ENCODE measurements around the gene SPIN1. TPM values are rescaled to one million over a fixed set of nuclear protein-coding genes. Genes with fewer than 3 reads are reported as not detected.

The SPIN1 gene
- total RNA-seq, 3 donors from 2014 or later (not counting 1 experiment from before 2014, with no cell fraction given), result 30.3 to 46.1 (median 39.3) TPM

DNA sequence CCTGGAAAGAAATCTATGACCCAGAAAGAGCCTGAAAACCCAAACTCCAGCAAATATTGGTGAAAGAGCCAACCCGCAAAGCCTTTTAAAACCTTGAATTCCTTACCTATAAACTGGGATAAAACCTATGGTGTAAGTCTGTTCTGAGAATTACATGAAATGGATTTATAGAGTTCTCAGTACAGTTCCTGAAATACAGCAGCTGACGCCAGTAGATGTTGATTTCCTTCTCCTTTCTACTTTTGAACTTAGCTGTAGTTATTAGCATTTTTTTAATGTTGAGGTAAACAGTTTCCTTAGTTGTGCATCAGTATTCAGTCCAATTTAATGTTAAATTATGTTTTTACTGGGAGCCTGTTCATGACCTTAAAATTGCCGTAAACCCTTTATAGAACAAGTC, 3.7 kb downstream of the SPIN1 start:
- DNase-seq, result no peak
- Mint-ChIP-seq H3K4me3 (no peak overlapping the region), H3K27me3 (ENCODE audit: low read depth in 2 of 2) (no peaks in the 10 kb centered on the region), H3K36me3 (no peaks in the 10 kb centered on the region), H3K9me3 (no peaks in the 10 kb centered on the region), H3K4me1 (peaks cover 38 to 49% of the 10 kb centered on the region in 2 donors), H3K27ac (no peak overlapping the region)
- TF ChIP-seq, protein P1, sequence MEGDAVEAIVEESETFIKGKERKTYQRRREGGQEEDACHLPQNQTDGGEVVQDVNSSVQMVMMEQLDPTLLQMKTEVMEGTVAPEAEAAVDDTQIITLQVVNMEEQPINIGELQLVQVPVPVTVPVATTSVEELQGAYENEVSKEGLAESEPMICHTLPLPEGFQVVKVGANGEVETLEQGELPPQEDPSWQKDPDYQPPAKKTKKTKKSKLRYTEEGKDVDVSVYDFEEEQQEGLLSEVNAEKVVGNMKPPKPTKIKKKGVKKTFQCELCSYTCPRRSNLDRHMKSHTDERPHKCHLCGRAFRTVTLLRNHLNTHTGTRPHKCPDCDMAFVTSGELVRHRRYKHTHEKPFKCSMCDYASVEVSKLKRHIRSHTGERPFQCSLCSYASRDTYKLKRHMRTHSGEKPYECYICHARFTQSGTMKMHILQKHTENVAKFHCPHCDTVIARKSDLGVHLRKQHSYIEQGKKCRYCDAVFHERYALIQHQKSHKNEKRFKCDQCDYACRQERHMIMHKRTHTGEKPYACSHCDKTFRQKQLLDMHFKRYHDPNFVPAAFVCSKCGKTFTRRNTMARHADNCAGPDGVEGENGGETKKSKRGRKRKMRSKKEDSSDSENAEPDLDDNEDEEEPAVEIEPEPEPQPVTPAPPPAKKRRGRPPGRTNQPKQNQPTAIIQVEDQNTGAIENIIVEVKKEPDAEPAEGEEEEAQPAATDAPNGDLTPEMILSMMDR (IDR thresholded peaks at IDR 0.05), result no peak
- WGBS (ENCODE audit: insufficient coverage), result no CpG with 5 or more reads among the region's 3 CpGs
- no peak for ATAC-seq
- Histone ChIP-seq H3K9me3 (ENCODE audit: control insufficient read depth, insufficient read depth, low read length) (no peaks in the 10 kb centered on the region), H3K4me3 (ENCODE audit: low read length) (no peak overlapping the region), H3K36me3 (ENCODE audit: control insufficient read depth, insufficient read depth, low read length) (no peaks in the 10 kb centered on the region), H3K27me3 (ENCODE audit: control insufficient read depth, insufficient read depth, low read length) (no peaks in the 10 kb centered on the region), H3K4me1 (ENCODE audit: control insufficient read depth, insufficient read depth, low read length) (peaks cover 14% of the 10 kb centered on the region), H3K27ac (ENCODE audit: low read length) (no peak overlapping the region)
- intact Hi-C loops (cut with micrococcal nuclease), result no loop called here

DNA sequence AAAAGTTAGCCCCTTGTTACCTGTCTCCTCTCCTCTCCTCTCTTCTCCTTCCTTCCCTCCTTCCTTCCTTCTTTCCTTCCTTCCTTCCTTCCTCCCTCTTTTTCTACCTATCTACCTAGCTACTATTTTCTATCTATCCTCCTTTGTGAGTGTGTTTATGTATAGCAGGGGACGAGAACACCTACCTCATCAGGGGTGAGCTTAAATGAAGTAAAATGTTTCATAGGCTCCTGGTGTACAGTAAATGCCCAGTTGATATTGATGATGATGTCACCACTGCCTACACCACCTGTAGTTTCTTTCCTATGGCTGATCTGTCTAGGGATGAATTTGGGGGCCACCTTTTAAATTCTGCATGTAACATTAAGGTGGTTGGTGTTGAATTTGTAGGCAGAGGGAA, 4.3 kb downstream of the SPIN1 start:
- Histone ChIP-seq H3K36me3 (ENCODE audit: control insufficient read depth, insufficient read depth, low read length) (no peaks in the 10 kb centered on the region), H3K4me3 (ENCODE audit: low read length) (no peak overlapping the region), H3K9me3 (ENCODE audit: control insufficient read depth, insufficient read depth, low read length) (no peaks in the 10 kb centered on the region), H3K27me3 (ENCODE audit: control insufficient read depth, insufficient read depth, low read length) (no peaks in the 10 kb centered on the region), H3K4me1 (ENCODE audit: control insufficient read depth, insufficient read depth, low read length) (peaks cover 10% of the 10 kb centered on the region), H3K27ac (ENCODE audit: low read length) (no peak overlapping the region)
- H3K4me3 Mint-ChIP-seq, result no peak overlapping the region
- H3K36me3 Mint-ChIP-seq, result no peaks in the 10 kb centered on the region
- ATAC-seq, result no peak
- H3K27ac Mint-ChIP-seq, result peak overlapping the region in 1 of 2 donors; percentile 3
- H3K9me3 Mint-ChIP-seq, result no peaks in the 10 kb centered on the region
- peaks cover 33 to 44% of the 10 kb centered on the region in 2 donors for H3K4me1 Mint-ChIP-seq
- WGBS (ENCODE audit: insufficient coverage), result no CpG with 5 or more reads among the region's 1 CpG
- intact Hi-C loops (cut with micrococcal nuclease), result no loop called here
- DNase-seq, result no peak
- TF ChIP-seq, protein P1 (IDR thresholded peaks at IDR 0.05), result no peak
- H3K27me3 Mint-ChIP-seq (ENCODE audit: low read depth in 2 of 2), result no peaks in the 10 kb centered on the region

DNA sequence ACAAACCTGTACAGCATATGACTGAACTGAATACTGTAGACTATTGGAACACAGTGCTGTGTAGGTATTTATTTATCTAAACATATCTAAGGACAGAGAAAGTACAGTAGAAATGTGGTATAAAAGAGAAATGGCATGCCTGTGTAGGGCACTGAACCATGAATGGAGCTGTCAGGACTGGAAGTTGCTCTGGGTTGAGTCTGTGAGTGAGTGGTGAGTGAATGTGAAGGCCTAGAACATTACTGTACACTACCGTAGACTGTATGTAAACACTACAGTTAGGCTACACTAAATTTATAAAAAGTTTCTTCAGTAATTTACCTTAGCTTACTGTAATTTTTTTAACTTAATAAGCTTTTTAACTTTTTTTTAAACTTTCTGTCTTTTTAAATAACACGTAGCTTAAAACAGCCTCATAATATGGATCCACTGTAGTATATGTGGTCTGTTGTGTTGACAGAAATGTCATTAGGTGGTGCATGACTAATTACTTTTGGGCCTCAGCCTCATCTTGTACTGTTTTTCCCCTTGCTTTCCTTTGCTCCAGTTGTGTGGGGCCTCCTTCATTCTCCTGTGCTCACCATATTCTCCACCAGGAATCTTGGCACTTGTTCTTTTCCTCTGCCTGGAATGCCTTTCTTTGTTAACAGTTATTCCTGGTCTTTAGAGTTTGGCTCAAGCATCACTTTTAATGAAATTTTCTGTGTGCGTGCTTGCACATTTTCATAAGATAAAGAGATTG, 8.8 kb downstream of the SPIN1 start:
- no peaks in the 10 kb centered on the region for H3K4me1 ChIP-seq (ENCODE audit: control insufficient read depth, insufficient read depth, low read length)
- TF ChIP-seq, protein P1 (IDR thresholded peaks at IDR 0.05), result no peak
- H3K27ac Mint-ChIP-seq, result no peak overlapping the region
- no peaks in the 10 kb centered on the region for H3K9me3 Mint-ChIP-seq
- no peak overlapping the region for H3K27ac ChIP-seq (ENCODE audit: low read length)
- WGBS (ENCODE audit: insufficient coverage), result 100% methylated on average over 1 of the region's 3 CpGs
- H3K4me1 Mint-ChIP-seq, result peaks cover 28 to 38% of the 10 kb centered on the region in 2 donors
- H3K27me3 Mint-ChIP-seq (ENCODE audit: low read depth in 2 of 2), result no peaks in the 10 kb centered on the region
- H3K27me3 ChIP-seq (ENCODE audit: control insufficient read depth, insufficient read depth, low read length), result no peaks in the 10 kb centered on the region
- no peaks in the 10 kb centered on the region for H3K36me3 Mint-ChIP-seq
- H3K9me3 ChIP-seq (ENCODE audit: control insufficient read depth, insufficient read depth, low read length), result no peaks in the 10 kb centered on the region
- ATAC-seq (peak in 1 of 3 donors; percentile 17), DNase-seq (no peak)
- H3K4me3 ChIP-seq (ENCODE audit: low read length), result no peak overlapping the region
- no peak overlapping the region for H3K4me3 Mint-ChIP-seq
- no peaks in the 10 kb centered on the region for H3K36me3 ChIP-seq (ENCODE audit: control insufficient read depth, insufficient read depth, low read length)
- intact Hi-C loops (cut with micrococcal nuclease), result no loop called here

DNA sequence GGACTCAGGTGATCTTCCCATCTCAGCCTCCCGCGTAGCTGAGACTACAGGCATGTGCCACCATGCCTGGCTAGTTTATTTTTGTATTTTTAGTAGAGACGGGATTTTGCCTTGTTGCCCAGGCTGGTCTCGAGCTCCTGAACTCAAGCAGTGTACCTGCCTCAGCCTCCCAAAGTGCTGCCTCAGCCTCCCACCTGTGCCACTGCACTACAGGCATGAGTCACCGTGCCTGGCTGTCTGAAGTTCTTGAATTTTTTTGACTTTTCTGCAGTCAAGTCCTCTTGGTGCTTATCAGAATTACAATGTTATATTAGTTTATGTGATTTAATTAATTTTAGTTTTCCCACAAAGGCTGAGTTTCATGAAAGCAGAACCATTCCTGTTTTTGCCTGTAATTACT, 9.8 kb downstream of the SPIN1 start:
- TF ChIP-seq, protein P1 (IDR thresholded peaks at IDR 0.05), result no peak
- no peak overlapping the region for H3K27ac ChIP-seq (ENCODE audit: low read length)
- Mint-ChIP-seq H3K4me1 (peaks cover 25 to 36% of the 10 kb centered on the region in 2 donors), H3K36me3 (no peaks in the 10 kb centered on the region), H3K9me3 (no peaks in the 10 kb centered on the region), H3K27ac (no peak overlapping the region), H3K27me3 (ENCODE audit: low read depth in 2 of 2) (no peaks in the 10 kb centered on the region), H3K4me3 (no peak overlapping the region)
- H3K4me1 ChIP-seq (ENCODE audit: control insufficient read depth, insufficient read depth, low read length), result no peaks in the 10 kb centered on the region
- no peak overlapping the region for H3K4me3 ChIP-seq (ENCODE audit: low read length)
- ATAC-seq (no peak), DNase-seq (no peak)
- 91% methylated on average over 5 of the region's 5 CpGs for WGBS (ENCODE audit: insufficient coverage)
- no peaks in the 10 kb centered on the region for H3K9me3 ChIP-seq (ENCODE audit: control insufficient read depth, insufficient read depth, low read length)
- H3K36me3 ChIP-seq (ENCODE audit: control insufficient read depth, insufficient read depth, low read length), result no peaks in the 10 kb centered on the region
- intact Hi-C loops (cut with micrococcal nuclease), result no loop called here
- H3K27me3 ChIP-seq (ENCODE audit: control insufficient read depth, insufficient read depth, low read length), result no peaks in the 10 kb centered on the region

Measured in natural killer cell (primary cell).